HG03060 (cell line): ENCODE results near the gene CANT1.
A peak's percentile ranks its signal among the peaks of the same experiment; 100 is the strongest.

Experiments
- ATAC-seq: cut with Tn5 transposase; IDR thresholded peaks from one replicate; pipeline ENCODE4 v1.9.1; 2021; ENCODE audit warnings: low read depth, moderate number of reproducible peaks; ENCODE audit not compliant: unreplicated experiment

CANT1 gene

DNA sequence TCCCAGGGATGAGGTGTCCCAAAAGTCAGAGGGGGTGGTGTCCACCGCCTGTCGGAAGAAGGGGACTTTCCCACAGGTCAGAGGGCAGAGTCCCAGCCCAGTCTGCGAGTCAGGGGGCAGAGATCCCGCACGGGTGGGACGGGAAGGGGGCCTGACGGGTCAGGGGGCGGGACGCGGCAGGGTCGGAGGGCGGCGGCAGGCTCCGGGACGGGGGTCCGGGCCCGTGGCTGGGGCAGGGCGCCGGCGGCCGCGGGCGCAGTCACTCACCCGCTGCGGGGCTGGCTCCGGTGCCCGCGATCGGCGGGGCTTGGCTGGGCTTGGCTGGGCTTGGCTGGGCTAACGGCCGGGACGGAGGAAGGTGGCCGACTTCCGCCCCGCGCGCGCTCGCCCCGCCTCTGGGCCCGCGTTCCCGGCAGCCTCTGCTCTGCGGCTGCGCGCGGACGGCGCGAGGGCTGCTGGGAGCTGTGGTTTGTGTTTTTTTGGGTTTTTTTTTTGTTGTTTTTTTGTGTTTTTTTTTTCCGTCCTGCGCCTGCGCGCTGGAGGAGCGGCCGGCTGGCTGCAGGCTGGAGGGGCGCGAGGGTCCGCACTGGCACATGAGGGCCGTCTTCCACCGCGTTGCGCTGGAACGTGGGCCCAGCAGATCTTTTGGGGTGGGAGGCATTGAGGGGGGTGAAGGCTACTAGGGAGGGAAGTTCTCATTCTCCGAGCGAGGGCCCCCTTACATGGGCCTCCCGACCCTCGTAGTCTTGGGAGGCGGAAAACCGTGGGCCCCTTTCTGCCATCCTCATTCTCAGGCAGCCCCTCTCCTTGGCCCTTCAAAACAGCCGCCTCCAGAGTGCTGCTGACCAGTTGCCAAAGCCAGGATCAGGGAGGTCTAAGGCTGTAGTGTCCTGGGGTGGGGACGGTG is at the start of gene CANT1:
CANT1 (minus strand) TSS at position 368 of the 907 bp plus-strand sequence. CDS start 12,142 bp downstream, outside the sequence.
- ATAC-seq, result peak; percentile 85

DNA sequence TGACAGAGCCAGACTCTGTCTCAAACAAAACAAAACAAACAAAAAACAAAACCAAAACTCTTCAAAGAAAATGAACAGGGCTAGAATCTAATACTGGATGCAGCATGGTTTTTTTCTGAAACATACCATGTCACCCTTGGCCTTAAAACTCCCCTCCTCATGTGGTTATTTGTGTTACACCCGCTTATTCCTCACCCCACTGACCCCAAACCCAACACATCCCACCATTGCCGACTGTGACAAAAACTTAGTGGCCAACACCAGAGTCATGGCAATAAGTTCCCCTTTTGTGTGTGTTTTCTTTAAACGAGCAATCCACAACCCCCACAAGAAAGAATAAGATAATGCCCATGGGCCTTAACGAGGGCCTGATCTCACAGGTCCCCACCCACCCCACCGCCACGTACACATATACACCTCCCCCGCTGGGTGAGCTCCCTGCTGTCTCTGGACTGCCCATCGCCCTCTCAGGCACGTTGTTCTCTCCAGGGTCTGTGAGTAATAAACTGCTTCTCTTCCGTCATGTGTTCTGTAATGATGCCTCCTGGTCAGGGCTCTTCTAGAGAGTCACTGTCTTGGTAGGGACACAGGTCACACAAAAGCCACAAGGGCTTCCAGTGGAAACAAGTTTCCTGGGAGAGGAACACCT is 48.3 kb upstream of the CANT1 start:
- no peak for ATAC-seq

- no peak for ATAC-seq
Measured at GRCh38 chr17:79055197-79055596, 45.6 kb upstream of the CANT1 start.

DNA sequence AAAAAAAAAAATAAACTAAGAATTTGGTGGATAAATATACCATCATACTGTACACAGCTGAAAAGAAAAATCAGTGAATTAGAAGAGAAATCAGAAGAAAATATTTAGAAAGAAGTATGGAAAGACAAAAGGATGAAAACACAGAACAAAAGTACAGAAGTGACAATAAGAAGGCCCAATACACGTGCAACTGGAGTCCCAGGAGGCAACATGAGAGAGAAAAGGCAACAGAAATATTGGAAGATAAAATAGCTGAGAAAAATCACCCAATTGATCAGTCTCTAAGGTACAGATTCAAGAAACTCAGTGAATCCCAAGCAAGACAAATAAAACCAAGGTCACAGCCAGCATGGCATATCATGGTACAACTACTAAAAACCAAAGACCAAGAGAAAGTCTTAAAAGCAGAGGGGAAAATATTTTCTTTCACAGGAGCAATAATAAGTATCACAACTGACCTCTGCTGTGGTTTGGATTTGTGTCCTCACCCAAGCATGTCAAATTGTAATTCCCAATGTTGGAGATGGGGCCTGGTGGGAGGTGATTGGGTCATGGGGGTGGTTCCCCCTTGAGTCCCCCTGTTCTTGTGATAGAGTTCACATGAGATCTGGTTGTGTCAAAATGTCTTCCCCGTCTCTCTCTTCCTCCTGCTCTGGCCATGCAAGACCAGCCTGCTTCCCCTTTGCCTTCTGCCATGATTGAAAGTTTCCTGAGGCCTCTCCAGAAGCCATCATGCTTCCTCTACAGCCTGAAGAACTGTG is 44.8 kb upstream of the CANT1 start:
- ATAC-seq, result no peak

DNA sequence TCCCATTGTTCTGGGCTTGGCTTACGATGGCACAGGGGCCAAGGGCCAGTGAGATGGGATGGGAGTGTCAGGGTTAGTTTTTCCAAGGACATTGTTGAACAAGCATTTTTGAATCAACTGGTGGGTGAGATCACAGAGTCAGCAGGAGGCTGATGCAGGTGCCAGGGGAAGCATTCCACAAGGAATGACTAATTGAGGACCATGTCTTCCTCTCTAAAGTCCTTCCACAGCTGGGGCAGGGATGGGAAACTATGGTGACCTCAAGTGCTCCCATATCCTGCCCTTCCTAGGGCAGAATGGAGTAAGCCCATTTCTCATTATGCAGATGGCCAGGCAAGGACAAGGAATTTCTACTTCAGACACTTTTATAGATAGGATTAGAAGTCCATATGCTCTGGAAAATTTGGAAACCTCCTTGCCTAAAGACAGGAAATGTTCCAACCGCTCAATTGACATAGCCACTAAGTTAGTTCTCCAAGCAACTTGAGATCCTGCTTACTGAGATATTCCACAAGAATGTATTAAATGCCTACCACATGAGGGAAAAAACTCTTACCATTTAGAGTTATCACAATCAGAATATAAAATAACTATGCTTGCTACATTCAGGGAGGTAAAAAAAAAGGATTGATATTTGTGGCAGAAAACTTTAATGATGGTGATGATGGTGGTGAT is 43.8 kb upstream of the CANT1 start:
- ATAC-seq, result no peak

GRCh38 chr17:79052131-79052530 is 42.6 kb upstream of the CANT1 start:
- ATAC-seq, result no peak

- no peak for ATAC-seq
Measured at GRCh38 chr17:79051306-79051705, 41.7 kb upstream of the CANT1 start.

GRCh38 chr17:79050551-79050950 is 41.0 kb upstream of the CANT1 start:
- no peak for ATAC-seq

GRCh38 chr17:79049821-79050220 is 40.3 kb upstream of the CANT1 start:
- ATAC-seq, result no peak

GRCh38 chr17:79048826-79049755 is 39.5 kb upstream of the CANT1 start:
- no peak for ATAC-seq

- ATAC-seq, result no peak
Measured at GRCh38 chr17:79047923-79048825, 38.6 kb upstream of the CANT1 start.

DNA sequence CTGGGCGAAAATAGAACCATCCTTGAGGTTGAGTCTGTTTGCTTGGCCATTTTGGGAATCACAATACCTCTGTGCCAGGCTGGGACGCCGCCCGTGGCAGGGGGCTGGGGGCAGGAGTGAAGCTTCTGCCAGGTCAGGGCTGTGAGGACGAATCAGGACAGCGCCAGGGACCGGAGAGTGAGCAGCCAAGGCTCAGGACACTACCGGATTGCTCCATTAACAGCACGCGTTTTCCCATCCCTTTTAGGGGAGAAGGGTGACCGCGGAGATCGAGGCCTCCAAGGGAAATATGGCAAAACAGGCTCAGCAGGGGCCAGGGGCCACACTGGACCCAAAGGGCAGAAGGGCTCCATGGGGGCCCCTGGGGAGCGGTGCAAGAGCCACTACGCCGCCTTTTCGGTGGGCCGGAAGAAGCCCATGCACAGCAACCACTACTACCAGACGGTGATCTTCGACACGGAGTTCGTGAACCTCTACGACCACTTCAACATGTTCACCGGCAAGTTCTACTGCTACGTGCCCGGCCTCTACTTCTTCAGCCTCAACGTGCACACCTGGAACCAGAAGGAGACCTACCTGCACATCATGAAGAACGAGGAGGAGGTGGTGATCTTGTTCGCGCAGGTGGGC is 37.8 kb upstream of the CANT1 start:
- no peak for ATAC-seq

DNA sequence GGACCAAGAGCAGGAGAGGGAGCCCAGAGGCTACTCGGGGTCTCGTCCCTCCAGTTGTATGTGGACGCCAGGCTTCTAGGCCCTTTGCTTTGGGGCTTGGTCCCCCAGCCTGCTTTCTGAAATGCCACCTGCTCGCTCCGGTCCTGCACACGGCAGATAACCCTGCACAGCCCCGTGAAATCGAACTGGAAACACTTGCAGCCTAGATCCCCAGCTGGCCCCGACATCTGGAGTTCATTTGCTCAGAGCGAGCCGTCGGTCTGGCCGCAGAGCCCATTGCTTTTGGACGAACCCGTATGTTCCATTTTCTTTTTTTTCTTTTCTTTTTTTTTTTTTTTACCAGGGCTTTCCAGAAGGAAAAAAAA is 37.3 kb upstream of the CANT1 start:
- ATAC-seq, result no peak

DNA sequence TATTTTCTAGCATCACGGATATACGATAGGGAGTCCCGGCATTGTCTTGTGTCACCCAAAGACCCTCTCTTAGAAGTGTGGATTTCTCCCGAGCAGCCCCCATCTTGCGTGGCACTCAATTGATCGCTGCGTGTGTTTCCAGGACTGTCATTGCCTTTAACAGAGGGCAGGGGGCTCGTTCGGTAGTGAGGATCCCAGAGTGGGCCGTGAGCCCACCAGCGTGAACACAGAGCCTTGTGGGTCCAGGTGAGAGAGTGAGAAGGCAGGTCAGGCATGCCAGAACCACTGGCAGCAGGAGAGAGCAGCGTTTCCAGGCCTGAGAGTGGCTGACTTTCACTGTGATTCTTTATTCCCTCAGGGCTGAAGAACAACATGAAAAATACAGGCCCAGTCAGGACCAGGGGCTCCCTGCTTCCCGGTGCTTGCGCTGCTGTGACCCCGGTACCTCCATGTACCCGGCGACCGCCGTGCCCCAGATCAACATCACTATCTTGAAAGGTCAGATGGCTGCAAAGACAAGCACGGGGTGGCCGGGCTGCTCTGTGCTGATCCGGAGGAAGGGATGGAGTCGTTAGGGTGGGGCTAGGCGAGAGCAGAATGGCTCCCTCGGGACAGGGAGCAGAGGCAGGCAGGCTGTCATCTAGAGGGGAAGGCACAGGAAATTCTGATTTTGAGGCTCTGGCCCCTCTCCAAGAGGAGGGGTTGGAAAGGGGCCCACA is 36.8 kb upstream of the CANT1 start:
- no peak for ATAC-seq

GRCh38 chr17:79045842-79046196 is 36.3 kb upstream of the CANT1 start:
- no peak for ATAC-seq

- no peak for ATAC-seq
Measured at GRCh38 chr17:79045001-79045729, 35.6 kb upstream of the CANT1 start.

DNA sequence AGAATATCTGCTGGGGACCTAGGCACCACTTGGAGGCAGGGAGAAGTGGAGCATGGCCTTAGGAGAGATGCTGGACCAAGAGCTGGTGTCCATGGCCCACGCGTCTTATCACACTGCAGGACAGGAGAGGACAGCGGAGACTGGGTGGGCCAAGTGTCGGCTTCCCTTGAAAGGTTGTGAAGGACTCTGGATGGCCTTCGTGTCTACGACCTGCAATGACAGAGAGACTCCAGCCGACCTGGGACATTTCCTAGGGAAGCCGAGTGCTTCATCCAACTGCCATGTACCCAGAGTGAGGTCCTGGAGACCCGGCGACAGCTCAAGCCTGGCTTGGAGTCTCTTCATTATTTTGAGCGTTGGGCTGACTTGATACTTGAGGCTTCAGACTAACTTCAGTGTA is 34.9 kb upstream of the CANT1 start:
- ATAC-seq, result no peak
